ENCODE measurements around the gene BRSK1.

DNA sequence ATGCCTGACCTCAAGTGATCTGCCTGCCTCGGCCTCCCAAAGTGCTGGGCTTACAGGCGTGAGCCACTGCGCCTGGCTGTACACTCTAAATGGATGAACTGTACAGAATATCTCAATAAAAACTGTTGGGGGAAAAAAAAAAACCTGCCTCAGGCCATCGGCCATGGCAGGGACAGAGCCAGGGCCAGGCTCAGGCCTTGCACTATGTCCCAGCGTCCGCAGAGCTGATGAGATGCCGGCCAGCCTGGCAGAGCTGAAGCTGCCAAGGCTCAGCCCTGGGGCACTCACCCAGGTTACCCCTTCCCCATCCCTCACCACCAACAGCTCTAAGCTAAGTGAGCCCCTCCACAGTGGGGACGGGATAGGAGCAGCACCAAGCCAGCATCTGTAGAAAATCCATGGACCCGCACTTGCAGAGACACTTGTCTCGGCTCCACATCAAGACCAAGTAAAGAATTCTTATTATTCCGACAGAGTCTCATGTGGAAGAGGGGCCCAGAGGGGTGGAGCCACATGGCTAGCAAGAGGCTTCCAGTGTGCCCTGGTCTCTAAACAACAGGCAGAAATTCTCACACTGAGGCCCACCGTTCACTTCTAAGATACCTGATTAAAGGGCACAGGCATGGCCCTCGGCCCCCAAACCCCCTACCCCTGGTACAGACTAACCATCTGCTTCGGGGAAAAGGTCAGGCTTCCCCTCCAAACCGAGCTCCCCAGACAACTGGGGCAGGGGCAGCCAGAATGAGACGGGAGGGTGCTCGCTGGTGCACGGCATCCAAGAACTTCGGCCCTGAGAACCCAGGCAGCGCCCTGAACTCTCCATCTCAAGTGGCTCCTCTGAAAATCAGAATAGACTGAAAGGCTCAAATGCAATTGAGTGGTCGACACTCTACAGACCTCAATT, 30.8 kb upstream of the BRSK1 start:
- TF ChIP-seq GATA3 (IDR thresholded peaks at IDR 0.05; ENCODE audit: low read depth, low read length) (no peak), GATA2 (IDR thresholded peaks at IDR 0.05; ENCODE audit: low read depth, low read length) (no peak)
